Measurements from ENCODE around the gene SOX21.

- TF ChIP-seq CTCF (IDR thresholded peaks at IDR 0.05) (peak in 2 of 4 experiments; percentile 8 to 9), POLR2A (IDR thresholded peaks at IDR 0.05) (no peak), POLR2AphosphoS5 (IDR thresholded peaks at IDR 0.05) (no peak)
Measured at GRCh38 chr13:94716016-94716415, 3.7 kb upstream of the SOX21 start.

Measured in prostate gland (tissue), 2 donors.